GM19238 (cell line): ENCODE measurements around the gene ELAVL3.
A peak's percentile ranks its signal among the peaks of the same experiment; 100 is the strongest.
"Not testable (repeated sequence)": the region's sequence is repeated elsewhere in the genome, so short reads cannot be mapped to it uniquely, and the experiment has no call there.

Source experiments
- DNase-seq: peaks from one replicate; pipeline ENCODE4 v3.0.0; 2011; ENCODE audit warnings: low spot score; ENCODE audit not compliant: insufficient read length

The ELAVL3 gene

GRCh38 chr19:11435833-11436313 is 45.0 kb downstream of the ELAVL3 start:
- DNase-seq: no peak

- peak; percentile 97 for DNase-seq
Measured at GRCh38 chr19:11435057-11435832, 45.6 kb downstream of the ELAVL3 start, which contains the start of the genes ODAD3 and PRKCSH. ODAD3 (minus strand) TSS chr19:11435121; CDS start chr19:11435016, 105 bp downstream. PRKCSH (plus strand) TSS chr19:11435635; CDS start chr19:11436118, 483 bp downstream.

DNA sequence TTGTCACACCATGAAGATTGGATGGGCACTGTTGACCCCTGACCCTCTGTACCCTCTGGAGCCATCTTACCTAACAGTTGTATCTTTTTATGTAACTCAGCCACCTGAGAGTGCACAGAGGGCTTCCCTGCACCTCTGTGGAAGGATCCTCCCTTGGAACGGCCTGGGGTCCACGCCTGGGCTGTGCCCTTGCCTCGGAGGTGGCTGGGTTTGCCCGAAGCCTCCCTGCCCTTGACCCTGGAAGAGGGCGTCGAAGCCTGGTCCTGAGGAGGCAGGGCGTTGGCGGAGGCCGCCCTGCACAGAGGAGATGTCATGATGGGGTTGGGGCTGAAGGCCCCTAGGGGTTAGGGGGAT is 46.2 kb downstream of the ELAVL3 start:
- DNase-seq: no peak

GRCh38 chr19:11433526-11433925 is 47.3 kb downstream of the ELAVL3 start:
- not testable (repeated sequence) for DNase-seq

DNA sequence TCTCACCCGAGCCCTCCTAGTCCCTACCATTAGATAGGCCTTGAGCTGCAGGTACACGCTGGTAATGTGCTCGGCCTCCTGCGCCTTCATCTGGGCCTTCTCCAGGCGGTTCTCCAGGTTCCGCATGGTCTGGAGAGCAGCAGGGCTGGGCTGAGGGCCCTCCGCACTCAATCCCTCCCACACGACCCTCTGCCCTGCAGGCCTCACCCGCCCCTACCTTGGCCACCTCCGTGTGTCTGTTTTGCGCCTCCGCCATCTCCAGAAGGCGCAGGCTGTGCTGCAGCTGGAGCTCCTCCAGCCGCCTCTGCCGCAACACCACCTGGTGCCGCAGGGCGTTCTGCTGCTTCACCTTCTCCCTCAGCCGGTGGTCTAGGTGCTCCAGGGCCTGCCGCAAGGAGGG is 54.2 kb downstream of the ELAVL3 start:
- DNase-seq: no peak

DNA sequence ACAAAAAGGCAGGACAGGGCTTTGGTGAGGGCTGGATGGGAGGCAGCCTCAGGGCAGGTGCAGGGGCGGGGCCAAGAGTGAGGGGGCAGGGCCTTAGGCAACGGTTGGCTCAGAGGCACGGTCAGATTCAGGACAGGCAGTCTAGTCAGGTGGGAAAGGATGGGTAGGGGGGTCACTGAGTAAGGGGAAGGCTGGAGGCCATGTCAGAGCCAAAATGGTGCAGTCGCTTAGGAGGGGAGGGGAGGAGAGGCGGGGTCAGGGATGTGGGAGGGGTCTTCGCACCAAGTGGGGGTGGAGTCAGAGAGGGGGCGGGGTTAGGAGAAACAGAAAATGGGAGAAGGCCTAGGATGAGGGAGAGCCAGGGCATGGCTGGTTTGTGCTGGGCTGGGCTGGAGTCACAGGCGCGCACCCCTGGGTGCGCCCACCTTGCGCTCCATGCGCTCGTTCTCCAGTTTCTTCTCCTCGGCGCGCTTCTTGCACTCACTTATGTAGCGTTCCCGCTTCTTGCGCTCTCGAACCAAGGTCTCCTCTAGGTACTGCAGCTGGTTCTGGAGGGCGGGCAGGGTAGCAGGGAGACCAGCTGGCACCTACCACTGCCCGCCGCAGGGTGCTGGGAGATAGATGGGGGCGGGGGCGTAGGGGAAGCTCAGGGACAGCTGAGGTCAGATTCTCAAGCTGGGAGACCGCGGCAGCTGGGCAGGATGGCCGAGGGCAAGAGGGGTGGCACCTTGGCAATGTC is 55.0 kb downstream of the ELAVL3 start:
- no peak for DNase-seq

GRCh38 chr19:11423791-11424181 is 57.1 kb downstream of the ELAVL3 start:
- DNase-seq: no peak

DNA sequence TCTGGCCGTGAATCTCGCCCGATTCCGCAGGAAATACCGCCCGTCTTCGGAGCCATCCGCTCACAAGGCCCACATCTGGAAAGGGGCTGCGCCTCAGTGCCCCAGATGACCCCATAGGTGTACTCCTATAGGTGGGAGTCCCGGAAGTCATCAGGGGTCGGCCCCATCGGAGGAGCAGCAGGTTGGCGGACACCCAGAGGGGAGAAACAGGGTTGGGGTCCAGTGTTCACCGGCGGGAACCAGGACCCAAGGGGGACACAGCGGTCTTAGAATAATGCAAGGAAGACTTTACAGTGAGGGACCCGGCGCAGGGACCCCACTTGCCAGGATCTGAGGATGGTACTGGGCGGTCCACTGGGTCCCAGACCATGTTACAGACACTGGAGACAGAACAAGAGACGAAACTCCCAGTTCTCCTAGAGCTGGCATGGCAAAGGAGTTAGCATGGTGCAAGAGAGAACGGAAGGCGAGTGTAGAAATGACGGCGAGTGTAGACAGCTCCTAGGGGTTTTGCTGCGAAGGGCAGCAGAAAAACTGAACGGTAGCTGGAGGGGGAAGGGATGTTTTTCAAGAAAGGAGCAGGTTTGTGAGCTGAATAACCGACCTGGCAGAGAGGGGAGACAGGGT is 57.6 kb downstream of the ELAVL3 start:
- no peak for DNase-seq

- peak; percentile 84 for DNase-seq
Measured at GRCh38 chr19:11422163-11423065, 58.4 kb downstream of the ELAVL3 start.

DNA sequence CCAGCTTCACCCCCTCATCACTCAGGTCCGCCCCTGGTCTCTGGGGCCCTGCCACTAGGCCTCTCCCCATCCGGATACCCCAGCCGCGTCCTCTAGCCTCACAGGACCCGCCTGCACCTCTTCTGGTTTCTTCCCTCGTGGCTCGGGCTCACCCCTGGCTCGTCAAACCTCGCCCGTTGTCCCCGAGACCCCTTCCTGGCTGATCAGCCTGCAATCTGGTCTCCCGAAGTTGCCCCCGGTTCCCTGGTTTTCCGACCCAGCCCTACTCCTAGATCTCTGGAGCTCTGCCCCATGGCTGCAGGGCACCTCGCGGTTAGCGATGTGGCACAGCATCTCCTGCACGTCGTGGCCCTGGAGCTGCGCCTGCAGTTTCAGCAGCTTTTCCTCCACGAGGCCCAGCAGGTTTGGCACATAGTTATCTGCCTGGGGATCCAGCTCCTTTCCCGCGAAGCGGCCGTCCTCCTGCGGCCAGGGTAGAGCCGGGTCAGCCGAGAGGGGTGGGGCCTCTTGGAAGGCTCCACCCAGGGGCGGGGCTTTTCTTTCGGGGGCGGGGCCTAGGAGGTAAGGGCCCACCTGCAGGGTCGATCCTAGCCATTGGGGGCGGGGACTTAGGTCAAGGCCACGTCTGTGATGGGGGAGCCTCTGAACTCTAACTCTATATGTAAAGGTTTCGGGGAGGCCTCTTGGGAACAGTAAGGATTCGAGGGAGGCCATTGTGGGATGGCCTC is 59.3 kb downstream of the ELAVL3 start:
- DNase-seq: peak; percentile 54

DNA sequence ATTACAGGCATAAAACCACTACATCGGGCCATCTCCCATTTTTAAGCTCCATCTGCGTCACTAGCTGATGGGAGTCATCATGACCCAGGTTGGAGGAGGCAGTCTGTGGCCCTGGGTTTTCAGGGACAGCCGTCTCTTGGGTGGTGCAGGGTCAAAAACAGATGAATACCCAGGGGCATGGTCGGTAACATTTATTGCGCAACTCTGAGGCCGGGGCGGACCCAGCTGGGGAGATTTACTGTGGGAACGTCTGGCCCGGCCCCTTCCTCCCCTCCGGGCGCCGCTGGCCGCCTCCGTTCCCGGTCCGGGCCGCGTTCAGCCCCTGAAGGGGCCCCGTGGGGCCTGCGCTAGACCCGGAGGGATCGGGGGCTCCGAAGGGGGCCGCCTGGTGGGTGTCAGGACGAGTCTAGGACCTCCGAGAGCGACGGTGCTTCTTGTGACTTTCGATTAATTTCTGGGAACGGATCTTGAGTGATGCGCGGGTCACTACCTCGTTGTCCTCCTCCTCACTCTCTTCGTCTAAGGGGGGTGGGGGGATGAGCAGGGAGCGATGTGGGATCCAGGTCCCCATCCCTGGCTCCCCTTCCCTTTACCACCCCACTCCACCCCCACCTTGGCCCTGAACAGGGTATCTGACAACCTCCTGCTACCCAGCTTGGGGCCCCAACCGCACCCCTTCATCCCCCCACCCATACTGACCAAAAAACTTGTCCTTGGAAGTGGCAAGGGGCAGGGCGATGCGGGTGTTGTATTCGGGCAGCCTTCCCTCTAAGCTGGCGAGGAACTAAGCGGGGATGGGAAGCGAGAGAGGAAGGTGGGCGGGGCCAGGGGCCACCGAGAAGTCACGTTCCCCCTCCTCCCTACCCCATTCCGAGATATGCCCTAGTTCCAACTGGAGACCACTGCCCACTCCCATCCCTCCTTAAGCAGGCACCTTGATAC is 60.1 kb downstream of the ELAVL3 start:
- no peak for DNase-seq

GRCh38 chr19:11418549-11419506 is 62.0 kb downstream of the ELAVL3 start, which contains the start of gene RGL3:
RGL3 (minus strand) TSS chr19:11419314; CDS start chr19:11419278, 36 bp downstream.
- DNase-seq: no peak

DNA sequence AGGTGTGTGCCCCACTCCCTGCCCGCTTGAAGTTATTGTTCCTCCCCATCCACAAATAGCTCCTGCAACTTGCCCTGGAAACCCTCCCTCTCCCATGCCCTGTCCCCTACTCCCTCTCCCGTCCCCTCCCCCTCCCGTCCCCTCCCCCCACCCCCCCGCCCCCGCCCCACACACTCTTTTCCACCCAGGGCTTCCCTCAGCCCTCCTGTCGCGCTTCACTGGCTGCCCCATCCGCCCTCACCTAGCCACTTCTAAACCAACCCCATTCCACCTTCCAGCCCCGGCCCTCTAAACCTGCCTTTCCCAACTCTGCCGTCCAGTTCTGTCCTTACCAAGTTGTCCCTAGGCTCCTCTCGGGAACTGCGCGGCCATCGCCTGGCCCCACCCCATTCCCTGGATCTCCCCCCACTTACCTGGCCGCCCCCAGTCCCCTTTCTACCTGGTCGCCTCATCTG is 62.7 kb downstream of the ELAVL3 start:
- no peak for DNase-seq

GRCh38 chr19:11416346-11417052 is 64.3 kb downstream of the ELAVL3 start:
- no peak for DNase-seq

GRCh38 chr19:11414544-11414943 is 66.3 kb downstream of the ELAVL3 start:
- no peak for DNase-seq

GRCh38 chr19:11410682-11411081 is 70.2 kb downstream of the ELAVL3 start:
- no peak for DNase-seq

- no peak for DNase-seq
Measured at GRCh38 chr19:11408591-11408990, 72.3 kb downstream of the ELAVL3 start.
